ENCODE results near the gene DOK7. TPM values are rescaled to one million over a fixed set of nuclear protein-coding genes. Genes with fewer than 3 reads are reported as not detected.
"Not testable (repeated sequence)": the region's sequence is repeated elsewhere in the genome, so short reads cannot be mapped to it uniquely, and the experiment has no call there.

Gene DOK7
- total and polyA plus RNA-seq, 2 experiments from 2014 or later = 0.23 to 1.8 TPM

DNA sequence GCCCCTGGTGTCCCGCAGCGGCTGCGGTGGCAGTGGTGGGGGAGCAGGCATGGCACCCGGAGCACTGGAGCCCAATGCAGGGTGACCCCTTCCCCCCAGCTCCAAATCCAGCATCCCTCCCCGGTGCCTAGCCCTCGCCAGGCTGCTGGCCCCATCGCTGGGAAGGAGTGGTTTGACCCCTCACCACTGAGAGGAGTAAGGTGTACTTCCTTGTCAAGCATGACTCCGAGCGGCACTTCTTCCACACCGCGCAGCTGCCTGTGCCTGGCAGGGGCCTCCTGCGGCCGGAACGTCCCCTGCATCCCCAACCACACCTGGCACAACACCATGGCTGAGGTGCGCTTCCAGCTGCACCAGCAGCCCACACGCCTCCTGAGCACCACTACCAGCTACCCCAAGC lies 42.1 kb downstream of the DOK7 start:
- Histone ChIP-seq H2AFZ (no peak overlapping the region), H3K79me2 (peaks cover 5% of the 10 kb centered on the region), H3K4me1 (ENCODE audit: insufficient read depth) (no peaks in the 10 kb centered on the region), H3K9me3 (ENCODE audit: low read depth) (no peaks in the 10 kb centered on the region), H3K27ac (no peak overlapping the region), H4K20me1 (ENCODE audit: insufficient read depth, poor library complexity, severe bottlenecking) (peaks cover 16% of the 10 kb centered on the region), H3K9me2 (replicated peaks; ENCODE audit: insufficient read depth) (no peaks in the 10 kb centered on the region), H3K4me3 (no peak overlapping the region), H3K36me3 (replicated peaks; ENCODE audit: insufficient read depth, low read depth) (no peaks in the 10 kb centered on the region), H3K27me3 (no peaks in the 10 kb centered on the region), H3K4me2 (no peak overlapping the region)
- TF ChIP-seq EZH2 (IDR thresholded peaks at IDR 0.05; ENCODE audit: borderline replicate concordance) = no peak
- DNase-seq (ENCODE audit: low spot score) = no peak
- 97% methylated on average over 15 of the region's 16 CpGs for WGBS (ENCODE audit: low lambda C conversion rate, missing lambda C conversion rate)

DNA sequence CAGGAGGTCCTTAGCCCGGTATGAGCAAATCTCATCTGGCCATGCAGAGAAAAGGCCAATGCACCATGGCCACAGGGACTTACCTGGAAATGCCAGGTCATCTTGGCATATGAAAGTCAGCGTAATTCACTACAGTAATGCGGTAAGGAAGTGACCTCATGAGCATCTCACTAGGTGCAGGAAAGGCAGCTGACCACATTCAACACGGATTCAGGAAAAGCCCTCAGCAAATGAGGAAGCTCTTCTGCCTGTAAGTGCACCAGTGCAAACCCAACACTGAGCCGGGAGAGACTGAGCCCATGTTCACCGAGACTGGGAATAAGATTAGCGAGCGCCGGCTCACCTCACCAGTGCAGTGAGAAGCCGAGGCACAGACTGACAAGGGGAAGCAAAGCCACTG lies 45.4 kb downstream of the DOK7 start:
- H3K27ac ChIP-seq = no peak overlapping the region
- no peaks in the 10 kb centered on the region for H3K9me3 ChIP-seq (ENCODE audit: low read depth)
- H3K9me2 ChIP-seq (replicated peaks; ENCODE audit: insufficient read depth) = no peaks in the 10 kb centered on the region
- no peaks in the 10 kb centered on the region for H3K4me1 ChIP-seq (ENCODE audit: insufficient read depth)
- peaks cover 9% of the 10 kb centered on the region for H4K20me1 ChIP-seq (ENCODE audit: insufficient read depth, poor library complexity, severe bottlenecking)
- TF ChIP-seq EZH2phosphoT487 (IDR thresholded peaks at IDR 0.05; ENCODE audit: low read depth, severe bottlenecking, unreplicated experiment) (no peak), EZH2 (IDR thresholded peaks at IDR 0.05; ENCODE audit: borderline replicate concordance) (no peak)
- TF ChIP-seq, protein P1, sequence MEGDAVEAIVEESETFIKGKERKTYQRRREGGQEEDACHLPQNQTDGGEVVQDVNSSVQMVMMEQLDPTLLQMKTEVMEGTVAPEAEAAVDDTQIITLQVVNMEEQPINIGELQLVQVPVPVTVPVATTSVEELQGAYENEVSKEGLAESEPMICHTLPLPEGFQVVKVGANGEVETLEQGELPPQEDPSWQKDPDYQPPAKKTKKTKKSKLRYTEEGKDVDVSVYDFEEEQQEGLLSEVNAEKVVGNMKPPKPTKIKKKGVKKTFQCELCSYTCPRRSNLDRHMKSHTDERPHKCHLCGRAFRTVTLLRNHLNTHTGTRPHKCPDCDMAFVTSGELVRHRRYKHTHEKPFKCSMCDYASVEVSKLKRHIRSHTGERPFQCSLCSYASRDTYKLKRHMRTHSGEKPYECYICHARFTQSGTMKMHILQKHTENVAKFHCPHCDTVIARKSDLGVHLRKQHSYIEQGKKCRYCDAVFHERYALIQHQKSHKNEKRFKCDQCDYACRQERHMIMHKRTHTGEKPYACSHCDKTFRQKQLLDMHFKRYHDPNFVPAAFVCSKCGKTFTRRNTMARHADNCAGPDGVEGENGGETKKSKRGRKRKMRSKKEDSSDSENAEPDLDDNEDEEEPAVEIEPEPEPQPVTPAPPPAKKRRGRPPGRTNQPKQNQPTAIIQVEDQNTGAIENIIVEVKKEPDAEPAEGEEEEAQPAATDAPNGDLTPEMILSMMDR (IDR thresholded peaks at IDR 0.05; ENCODE audit: poor library complexity) = no peak
- peaks cover 5% of the 10 kb centered on the region for H3K79me2 ChIP-seq
- H3K4me2 ChIP-seq = no peak overlapping the region
- 94% methylated on average over 10 of the region's 10 CpGs for WGBS (ENCODE audit: low lambda C conversion rate, missing lambda C conversion rate)
- H3K4me3 ChIP-seq = no peak overlapping the region
- no peaks in the 10 kb centered on the region for H3K27me3 ChIP-seq
- H3K36me3 ChIP-seq (replicated peaks; ENCODE audit: insufficient read depth, low read depth) = no peaks in the 10 kb centered on the region
- no peak for DNase-seq (ENCODE audit: low spot score)
- H2AFZ ChIP-seq = no peak overlapping the region

- no peaks in the 10 kb centered on the region for H4K20me1 ChIP-seq (ENCODE audit: insufficient read depth, poor library complexity, severe bottlenecking)
- H3K4me3 ChIP-seq = no peak overlapping the region
- no peaks in the 10 kb centered on the region for H3K4me1 ChIP-seq (ENCODE audit: insufficient read depth)
- no peak for DNase-seq (ENCODE audit: low spot score)
- no peak overlapping the region for H3K4me2 ChIP-seq
- WGBS (ENCODE audit: low lambda C conversion rate, missing lambda C conversion rate) = 97% methylated on average over 16 of the region's 16 CpGs
- H3K79me2 ChIP-seq = peaks cover 3% of the 10 kb centered on the region
- H3K27me3 ChIP-seq = no peaks in the 10 kb centered on the region
- H3K9me3 ChIP-seq (ENCODE audit: low read depth) = no peaks in the 10 kb centered on the region
- no peak overlapping the region for H3K27ac ChIP-seq
- no peak overlapping the region for H2AFZ ChIP-seq
- H3K36me3 ChIP-seq (replicated peaks; ENCODE audit: insufficient read depth, low read depth) = no peaks in the 10 kb centered on the region
- TF ChIP-seq EZH2 (IDR thresholded peaks at IDR 0.05; ENCODE audit: borderline replicate concordance) (no peak), EZH2phosphoT487 (IDR thresholded peaks at IDR 0.05; ENCODE audit: low read depth, severe bottlenecking, unreplicated experiment) (no peak)
- TF ChIP-seq, protein P1 (IDR thresholded peaks at IDR 0.05; ENCODE audit: poor library complexity) = no peak
- H3K9me2 ChIP-seq (replicated peaks; ENCODE audit: insufficient read depth) = no peaks in the 10 kb centered on the region
Observed at GRCh38 chr4:3510481-3510880, 47.4 kb downstream of the DOK7 start.

GRCh38 chr4:3511187-3511586 lies 48.1 kb downstream of the DOK7 start:
- Histone ChIP-seq H3K9me3 (ENCODE audit: low read depth) (no peaks in the 10 kb centered on the region), H3K9me2 (replicated peaks; ENCODE audit: insufficient read depth) (no peaks in the 10 kb centered on the region), H3K36me3 (replicated peaks; ENCODE audit: insufficient read depth, low read depth) (no peaks in the 10 kb centered on the region), H4K20me1 (ENCODE audit: insufficient read depth, poor library complexity, severe bottlenecking) (no peaks in the 10 kb centered on the region), H3K27ac (no peak overlapping the region), H3K79me2 (peaks cover 3% of the 10 kb centered on the region), H3K4me1 (ENCODE audit: insufficient read depth) (no peaks in the 10 kb centered on the region), H3K4me3 (no peak overlapping the region), H3K4me2 (no peak overlapping the region), H3K27me3 (no peaks in the 10 kb centered on the region), H2AFZ (no peak overlapping the region)
- no peak for TF ChIP-seq EZH2 (IDR thresholded peaks at IDR 0.05; ENCODE audit: borderline replicate concordance)
- DNase-seq (ENCODE audit: low spot score) = no peak
- over 99% methylated on average over 6 of the region's 6 CpGs for WGBS (ENCODE audit: low lambda C conversion rate, missing lambda C conversion rate)

GRCh38 chr4:3511601-3512000 lies 48.5 kb downstream of the DOK7 start:
- not testable (repeated sequence) for H2AFZ ChIP-seq; H3K79me2 ChIP-seq; H3K4me1 ChIP-seq (ENCODE audit: insufficient read depth); H3K27me3 ChIP-seq; H3K4me3 ChIP-seq; H3K27ac ChIP-seq; DNase-seq (ENCODE audit: low spot score); H3K9me2 ChIP-seq (replicated peaks; ENCODE audit: insufficient read depth); H3K9me3 ChIP-seq (ENCODE audit: low read depth); H3K36me3 ChIP-seq (replicated peaks; ENCODE audit: insufficient read depth, low read depth); H3K4me2 ChIP-seq; H4K20me1 ChIP-seq (ENCODE audit: insufficient read depth, poor library complexity, severe bottlenecking)
- over 99% methylated on average over 14 of the region's 27 CpGs for WGBS (ENCODE audit: low lambda C conversion rate, missing lambda C conversion rate)

Data from hepatocyte (in vitro differentiated cells).